T-helper 22 cell (primary cell): ENCODE measurements around the gene UMAD1.
"Not testable (repeated sequence)": the region's sequence is repeated elsewhere in the genome, so short reads cannot be mapped to it uniquely, and the experiment has no call there.

Experiments
- DNase-seq: peaks from one replicate; pipeline ENCODE4 v3.0.0-alpha.2; 2020; ENCODE audit warnings: low read depth

Gene UMAD1

GRCh38 chr7:7652798-7653540, 12.4 kb downstream of the UMAD1 start:
- DNase-seq: no peak

GRCh38 chr7:7653593-7654187, 13.1 kb downstream of the UMAD1 start:
- DNase-seq: no peak

DNA sequence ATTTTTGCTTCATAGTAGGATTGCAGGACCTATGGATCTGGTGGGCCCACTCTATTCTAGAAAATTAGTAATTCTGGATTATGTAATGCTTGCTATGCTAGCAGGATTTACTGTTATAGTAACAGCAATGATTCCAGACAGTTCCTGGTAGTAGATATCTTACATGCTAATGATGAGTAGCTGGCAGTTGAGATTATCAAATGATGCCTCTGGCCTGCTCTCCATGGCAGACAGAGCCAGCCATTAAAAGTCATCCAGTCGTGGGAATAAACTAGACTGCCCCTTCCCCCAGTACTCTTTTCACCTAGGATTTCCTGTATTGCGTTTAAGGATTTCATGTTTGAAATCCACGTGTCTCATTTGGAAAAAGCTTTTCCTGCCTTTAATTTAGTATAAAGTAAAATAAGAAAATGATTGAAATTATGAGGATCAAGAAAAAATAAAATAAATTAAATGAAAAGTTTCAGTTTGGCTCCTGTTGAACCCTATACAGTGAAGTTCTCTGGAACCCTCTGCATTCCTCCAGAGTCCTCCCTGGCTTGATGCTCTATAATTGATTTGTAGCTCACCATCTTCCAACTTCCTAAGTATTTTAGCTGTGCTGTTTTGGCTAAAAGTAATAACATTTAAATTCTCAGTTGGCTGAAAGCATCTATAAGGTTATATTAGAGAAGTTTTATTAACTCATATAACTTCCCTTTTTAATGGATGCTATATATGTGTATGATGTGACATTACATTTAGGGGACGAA, 14.6 kb downstream of the UMAD1 start:
- DNase-seq: no peak

- not testable (repeated sequence) for DNase-seq
Observed at GRCh38 chr7:7656459-7656858, 15.9 kb downstream of the UMAD1 start.

GRCh38 chr7:7662527-7662926, 22.0 kb downstream of the UMAD1 start:
- DNase-seq: no peak

DNA sequence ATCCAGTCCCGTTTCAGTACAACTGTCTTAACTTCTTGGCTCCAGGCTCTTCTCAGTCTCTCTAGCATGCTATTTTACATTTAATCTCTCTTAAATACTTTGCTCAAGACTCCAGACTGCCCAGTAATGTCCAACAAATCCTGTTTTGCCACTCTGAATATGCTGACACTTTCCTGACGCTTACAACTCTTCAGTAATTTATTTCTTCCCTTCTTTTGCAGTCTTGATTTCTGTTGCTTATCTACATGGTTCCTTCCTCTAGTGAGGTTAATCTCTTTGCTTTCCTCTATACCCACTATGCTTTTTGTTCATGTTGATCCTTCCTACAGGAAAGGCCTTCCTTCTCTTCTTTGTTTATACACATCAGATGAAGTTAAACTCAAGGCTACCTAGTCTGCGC, 23.7 kb downstream of the UMAD1 start:
- no peak for DNase-seq

DNA sequence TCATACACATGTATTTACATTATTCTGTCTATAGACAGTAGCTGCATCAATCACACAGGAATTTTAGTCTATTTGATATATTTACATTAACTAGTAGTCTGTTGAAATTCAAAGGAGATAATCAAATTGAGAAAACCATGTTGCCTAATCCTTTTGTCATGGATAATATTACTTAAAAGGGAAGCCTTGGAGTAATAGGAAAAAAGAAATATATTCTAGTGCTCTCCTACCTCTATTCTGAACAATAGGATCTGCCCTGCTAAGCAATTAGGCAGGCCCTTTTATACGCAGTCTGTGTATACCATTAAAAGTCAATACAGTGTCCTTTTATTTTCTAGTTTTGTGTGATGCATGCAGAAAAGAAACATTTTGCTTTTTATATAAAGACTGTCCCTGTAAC, 24.5 kb downstream of the UMAD1 start:
- no peak for DNase-seq

DNA sequence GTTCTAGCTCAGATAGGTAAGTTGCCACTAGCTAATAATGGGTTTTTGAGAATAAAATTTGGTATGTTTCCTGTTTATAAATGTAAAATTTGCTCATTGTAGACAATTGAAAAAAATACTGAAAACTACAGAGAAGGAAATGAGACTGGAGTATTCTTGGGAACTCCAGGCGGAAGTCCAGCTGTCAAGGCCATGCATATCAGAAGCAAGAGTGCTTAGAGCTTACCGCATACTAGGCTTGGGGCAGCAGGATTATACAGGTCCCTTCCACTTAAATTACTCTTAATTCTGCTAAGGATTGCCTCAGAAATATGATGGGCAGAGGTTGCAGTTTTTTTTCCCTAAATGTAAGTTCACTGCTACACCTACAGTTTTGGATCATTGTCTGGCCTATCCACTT, 26.6 kb downstream of the UMAD1 start:
- DNase-seq: no peak

- DNase-seq: no peak
Observed at GRCh38 chr7:7668706-7669105, 28.2 kb downstream of the UMAD1 start.

GRCh38 chr7:7670490-7670889, 29.9 kb downstream of the UMAD1 start:
- DNase-seq: no peak

DNA sequence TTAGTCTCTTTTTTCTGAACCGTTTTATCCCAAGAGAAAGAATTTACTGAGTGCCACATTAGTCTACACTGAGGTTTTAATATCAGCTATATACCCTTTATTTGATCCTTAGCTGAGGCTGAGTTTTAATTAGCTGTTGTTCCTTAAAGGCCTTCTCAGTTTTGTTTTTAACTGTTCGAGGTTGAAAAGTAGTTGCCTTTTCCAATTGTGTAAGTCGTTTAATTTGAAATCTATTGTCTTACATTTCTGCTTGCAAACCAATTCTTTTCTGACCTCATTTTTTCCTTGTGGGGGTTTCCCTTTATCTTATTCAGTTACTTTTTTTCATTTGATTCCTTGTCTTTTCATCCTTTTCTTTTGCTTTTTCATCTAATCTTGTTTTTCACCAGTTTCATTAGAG, 30.8 kb downstream of the UMAD1 start:
- DNase-seq: no peak

- DNase-seq: no peak
Observed at GRCh38 chr7:7672545-7673239, 32.1 kb downstream of the UMAD1 start.

DNA sequence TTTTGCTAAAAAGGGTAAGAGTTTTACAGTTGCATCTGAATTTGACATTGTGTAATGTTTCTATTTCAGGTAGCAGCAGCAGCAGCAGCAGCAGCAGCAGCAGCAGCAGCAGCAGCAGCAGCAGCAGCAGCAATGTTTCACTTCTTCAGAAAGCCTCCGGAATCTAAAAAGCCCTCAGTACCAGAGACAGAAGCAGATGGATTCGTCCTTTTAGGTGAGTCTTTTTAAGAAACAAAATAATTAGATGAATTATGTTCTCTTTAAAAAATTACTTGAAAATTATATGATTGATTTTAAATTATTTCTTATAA, 32.6 kb downstream of the UMAD1 start:
- DNase-seq: no peak

DNA sequence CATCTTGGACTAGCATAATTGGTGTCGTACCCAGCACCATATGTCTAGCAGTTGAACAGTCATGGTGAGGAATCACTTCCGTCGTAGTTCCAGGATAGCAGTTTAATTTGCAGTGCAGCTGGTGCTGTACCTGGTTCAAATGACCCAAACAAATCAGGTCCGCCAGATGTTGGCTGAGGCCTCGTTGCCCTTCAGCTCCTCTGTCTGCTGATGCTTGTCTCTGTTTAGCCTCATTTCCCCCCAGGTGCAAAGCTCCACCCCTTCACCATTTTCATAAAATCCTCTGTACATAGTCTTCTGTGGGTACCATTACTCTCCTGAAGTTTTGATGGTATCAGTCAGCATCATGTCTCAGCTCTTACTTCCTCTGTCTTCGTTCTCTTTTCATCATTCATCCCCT, 35.1 kb downstream of the UMAD1 start:
- no peak for DNase-seq

- not testable (repeated sequence) for DNase-seq
Observed at GRCh38 chr7:7679640-7680039, 39.1 kb downstream of the UMAD1 start.

- DNase-seq: no peak
Observed at GRCh38 chr7:7681191-7681935, 40.8 kb downstream of the UMAD1 start.

GRCh38 chr7:7681936-7682329, 41.4 kb downstream of the UMAD1 start:
- no peak for DNase-seq

GRCh38 chr7:7682861-7683260, 42.3 kb downstream of the UMAD1 start:
- DNase-seq: no peak

DNA sequence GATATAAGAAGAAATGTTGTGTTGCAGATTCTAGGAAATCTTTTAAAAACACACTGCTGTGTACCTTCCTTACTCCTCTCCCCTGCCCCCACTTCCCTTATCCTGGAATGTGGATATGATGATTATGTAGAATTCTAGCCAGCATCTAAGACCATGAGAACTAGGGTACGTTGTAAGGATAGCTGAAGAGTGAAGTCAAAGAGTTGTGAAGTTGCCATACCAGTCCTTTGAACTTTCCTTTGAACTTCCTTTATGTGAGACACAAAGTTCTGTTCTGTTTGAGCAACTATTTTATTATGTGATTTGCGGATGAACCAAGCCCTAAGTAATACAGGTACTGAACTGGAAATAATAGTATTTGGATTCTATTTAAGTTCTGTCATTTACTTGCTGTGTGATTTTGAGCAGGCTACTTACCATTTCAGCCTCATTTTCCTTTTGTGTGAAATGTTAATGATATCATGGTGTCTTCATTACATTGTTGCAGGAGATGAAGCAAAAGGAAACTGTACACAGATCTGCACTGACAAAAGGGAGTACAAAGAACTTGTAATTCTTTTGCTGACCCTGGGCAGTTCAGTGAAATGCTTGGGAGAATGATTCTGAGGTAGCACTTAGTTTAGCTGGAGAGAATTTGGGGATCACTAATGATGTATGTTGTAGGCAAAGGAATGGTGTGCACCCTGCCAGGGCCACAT, 46.4 kb downstream of the UMAD1 start:
- no peak for DNase-seq

GRCh38 chr7:7687800-7688199, 47.2 kb downstream of the UMAD1 start:
- DNase-seq: no peak

DNA sequence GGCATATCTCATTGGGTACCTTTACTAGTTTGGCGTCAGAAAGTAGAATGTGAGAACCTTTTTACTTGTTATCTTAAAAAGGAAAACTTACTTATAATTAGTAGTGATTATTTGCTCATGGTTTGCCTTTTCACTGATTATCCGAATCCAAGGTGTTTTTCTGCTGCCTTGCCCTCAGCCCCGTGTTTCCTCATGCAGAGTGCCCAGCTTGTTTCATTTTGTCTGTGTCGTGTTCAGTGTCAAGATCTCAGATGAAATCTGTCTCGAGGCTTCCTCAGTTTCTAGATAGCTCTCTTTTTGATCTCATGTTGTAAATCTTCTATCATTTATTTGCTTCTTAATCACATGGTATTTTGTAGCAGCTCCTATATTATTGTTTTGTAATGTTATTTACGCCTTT, 47.8 kb downstream of the UMAD1 start:
- DNase-seq: no peak

GRCh38 chr7:7688956-7689355, 48.4 kb downstream of the UMAD1 start:
- DNase-seq: no peak
